ENCODE data around the gene SPDYE9. TPM values are rescaled to one million over a fixed set of nuclear protein-coding genes. Genes with fewer than 3 reads are reported as not detected.
"Not testable (repeated sequence)": the region's sequence is repeated elsewhere in the genome, so short reads cannot be mapped to it uniquely, and the experiment has no call there.

Gene SPDYE9
- not detected for total RNA-seq

GRCh38 chr7:73085938-73086337 is at the start of gene SPDYE9:
TSS of gene SPDYE9 (minus strand) at chr7:73086038. CDS start at chr7:73084238, 1,800 bp downstream.
- CTCF ChIA-PET; H3K27ac Mint-ChIP-seq; H3K9me3 Mint-ChIP-seq; DNase-seq; H3K27me3 Mint-ChIP-seq; POLR2A ChIA-PET; H3K4me1 Mint-ChIP-seq (ENCODE audit: low read depth); intact Hi-C loops (cut with micrococcal nuclease); H3K36me3 Mint-ChIP-seq; H3K4me3 Mint-ChIP-seq: not testable (repeated sequence)

- H3K27me3 Mint-ChIP-seq; H3K9me3 Mint-ChIP-seq; POLR2A ChIA-PET; DNase-seq; intact Hi-C loops (cut with micrococcal nuclease); CTCF ChIA-PET; H3K27ac Mint-ChIP-seq; H3K4me1 Mint-ChIP-seq (ENCODE audit: low read depth); H3K36me3 Mint-ChIP-seq; H3K4me3 Mint-ChIP-seq: not testable (repeated sequence)
These were observed 49.0 kb upstream of the SPDYE9 start for GRCh38 chr7:73134866-73135265.

GRCh38 chr7:73132651-73133217 is 46.9 kb upstream of the SPDYE9 start:
- H3K27me3 Mint-ChIP-seq; H3K4me3 Mint-ChIP-seq; intact Hi-C loops (cut with micrococcal nuclease); H3K36me3 Mint-ChIP-seq; H3K4me1 Mint-ChIP-seq (ENCODE audit: low read depth); POLR2A ChIA-PET; CTCF ChIA-PET; H3K27ac Mint-ChIP-seq; H3K9me3 Mint-ChIP-seq; DNase-seq: not testable (repeated sequence)

- H3K27ac Mint-ChIP-seq; H3K9me3 Mint-ChIP-seq; H3K36me3 Mint-ChIP-seq; POLR2A ChIA-PET; intact Hi-C loops (cut with micrococcal nuclease); H3K4me1 Mint-ChIP-seq (ENCODE audit: low read depth); DNase-seq; CTCF ChIA-PET; H3K27me3 Mint-ChIP-seq; H3K4me3 Mint-ChIP-seq: not testable (repeated sequence)
These were observed 44.8 kb upstream of the SPDYE9 start for GRCh38 chr7:73130612-73131011.

- H3K4me1 Mint-ChIP-seq (ENCODE audit: low read depth); H3K9me3 Mint-ChIP-seq; intact Hi-C loops (cut with micrococcal nuclease); H3K27ac Mint-ChIP-seq; POLR2A ChIA-PET; DNase-seq; H3K4me3 Mint-ChIP-seq; CTCF ChIA-PET; H3K36me3 Mint-ChIP-seq; H3K27me3 Mint-ChIP-seq: not testable (repeated sequence)
These were observed 38.3 kb upstream of the SPDYE9 start for GRCh38 chr7:73124126-73124525.

GRCh38 chr7:73122778-73123447 is 37.1 kb upstream of the SPDYE9 start:
- H3K4me1 Mint-ChIP-seq (ENCODE audit: low read depth); H3K9me3 Mint-ChIP-seq; H3K36me3 Mint-ChIP-seq; H3K4me3 Mint-ChIP-seq; H3K27ac Mint-ChIP-seq; intact Hi-C loops (cut with micrococcal nuclease); POLR2A ChIA-PET; DNase-seq; H3K27me3 Mint-ChIP-seq; CTCF ChIA-PET: not testable (repeated sequence)

GRCh38 chr7:73118155-73118554 is 32.3 kb upstream of the SPDYE9 start:
- H3K4me3 Mint-ChIP-seq; H3K27ac Mint-ChIP-seq; H3K4me1 Mint-ChIP-seq (ENCODE audit: low read depth); H3K36me3 Mint-ChIP-seq; H3K27me3 Mint-ChIP-seq; CTCF ChIA-PET; H3K9me3 Mint-ChIP-seq; intact Hi-C loops (cut with micrococcal nuclease); DNase-seq; POLR2A ChIA-PET: not testable (repeated sequence)

GRCh38 chr7:73057811-73058210 is 28.0 kb downstream of the SPDYE9 start, which contains the start of gene SPDYE11:
TSS of gene SPDYE11 (minus strand) at chr7:73057911. CDS start at chr7:73056111, 1,800 bp downstream.
- H3K9me3 Mint-ChIP-seq; CTCF ChIA-PET; H3K4me1 Mint-ChIP-seq (ENCODE audit: low read depth); H3K27ac Mint-ChIP-seq; H3K27me3 Mint-ChIP-seq; intact Hi-C loops (cut with micrococcal nuclease); H3K4me3 Mint-ChIP-seq; POLR2A ChIA-PET; DNase-seq; H3K36me3 Mint-ChIP-seq: not testable (repeated sequence)

- H3K9me3 Mint-ChIP-seq; H3K4me3 Mint-ChIP-seq; CTCF ChIA-PET; H3K27me3 Mint-ChIP-seq; POLR2A ChIA-PET; intact Hi-C loops (cut with micrococcal nuclease); H3K27ac Mint-ChIP-seq; H3K36me3 Mint-ChIP-seq; DNase-seq; H3K4me1 Mint-ChIP-seq (ENCODE audit: low read depth): not testable (repeated sequence)
These were observed 56.2 kb downstream of the SPDYE9 start, which contains the start of gene SPDYE8 for GRCh38 chr7:73029666-73030065. TSS of gene SPDYE8 (minus strand) at chr7:73029766. CDS start at chr7:73027966, 1,800 bp downstream.

Other genes with a start within 250 kb of the SPDYE9 start
- 10 to 100 TPM; 46.4 to 49.5 TPM for gene POM121, start 160.9 kb downstream of the SPDYE9 start, total RNA-seq
- gene TRIM74, start 116.6 kb downstream of the SPDYE9 start, total RNA-seq: 1 to 10 TPM in 1 of 2 experiments, under 1 TPM in 1; 0.63 to 1.1 TPM
- gene SPDYE8, start 56.3 kb downstream of the SPDYE9 start, total RNA-seq: not detected
- gene SPDYE11, start 28.1 kb downstream of the SPDYE9 start, total RNA-seq: not detected
- 10 to 100 TPM; 51.2 to 55.5 TPM for gene NSUN5, start 222.8 kb upstream of the SPDYE9 start, total RNA-seq
- gene TRIM50, start 242.0 kb upstream of the SPDYE9 start, total RNA-seq: not detected
- not detected for gene FKBP6, start 242.1 kb upstream of the SPDYE9 start, total RNA-seq